Ishikawa (cell line): ENCODE data around the gene SPATA9.

Source experiments
- CEBPB ChIP-seq: IDR thresholded peaks from 2 replicates; pipeline ENCODE4 v1.6.1; 2012
- CREB1 ChIP-seq: IDR thresholded peaks from 2 replicates; pipeline ENCODE4 v1.6.1; 2012; ENCODE audit warnings: low read depth
- EGR1 ChIP-seq: IDR thresholded peaks from 2 replicates; pipeline ENCODE4 v1.6.1; 2012
- EP300 ChIP-seq: IDR thresholded peaks from 2 replicates; pipeline ENCODE4 v1.6.1; 2012; ENCODE audit warnings: borderline replicate concordance
- FOXM1 ChIP-seq: IDR thresholded peaks from 2 replicates; pipeline ENCODE4 v1.6.1; 2012; ENCODE audit warnings: low read depth, borderline replicate concordance
- NFIC ChIP-seq: IDR thresholded peaks from 2 replicates; pipeline ENCODE4 v1.6.1; 2012
- RAD21 ChIP-seq: IDR thresholded peaks from 2 replicates; pipeline ENCODE4 v1.6.1; 2012; ENCODE audit warnings: low read depth
- REST ChIP-seq: IDR thresholded peaks from 2 replicates; pipeline ENCODE4 v1.6.1; 2012; ENCODE audit warnings: low read depth, mild to moderate bottlenecking
- TAF1 ChIP-seq: IDR thresholded peaks from 2 replicates; pipeline ENCODE4 v1.6.1; 2012; ENCODE audit warnings: low read depth, mild to moderate bottlenecking
- TCF12 ChIP-seq: IDR thresholded peaks from 2 replicates; pipeline ENCODE4 v1.6.1; 2012; ENCODE audit warnings: low read depth
- TEAD4 ChIP-seq: IDR thresholded peaks from 2 replicates; pipeline ENCODE4 v1.6.1; 2012
- USF1 ChIP-seq: IDR thresholded peaks from 2 replicates; pipeline ENCODE4 v1.6.1; 2012
- YY1 ChIP-seq: IDR thresholded peaks from 2 replicates; pipeline ENCODE4 v1.6.1; 2012; ENCODE audit warnings: low read depth
- ZBTB7A ChIP-seq: IDR thresholded peaks from 2 replicates; pipeline ENCODE4 v1.6.1; 2012; ENCODE audit warnings: low read depth
- TF ChIP-seq, protein P1 (sequence below): IDR thresholded peaks from 2 replicates; pipeline ENCODE4 v1.6.1; 2012

Gene SPATA9

GRCh38 chr5:95721582-95722295 is 38.9 kb upstream of the SPATA9 start:
- TF ChIP-seq ZBTB7A (no peak), TAF1 (no peak), USF1 (no peak), CEBPB (no peak), EGR1 (no peak), TEAD4 (no peak), TCF12 (no peak), RAD21 (no peak), CREB1 (no peak), FOXM1 (no peak), NFIC (no peak), REST (no peak), EP300 (no peak), YY1 (no peak)
- TF ChIP-seq, protein P1, sequence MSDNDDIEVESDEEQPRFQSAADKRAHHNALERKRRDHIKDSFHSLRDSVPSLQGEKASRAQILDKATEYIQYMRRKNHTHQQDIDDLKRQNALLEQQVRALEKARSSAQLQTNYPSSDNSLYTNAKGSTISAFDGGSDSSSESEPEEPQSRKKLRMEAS = no peak

DNA sequence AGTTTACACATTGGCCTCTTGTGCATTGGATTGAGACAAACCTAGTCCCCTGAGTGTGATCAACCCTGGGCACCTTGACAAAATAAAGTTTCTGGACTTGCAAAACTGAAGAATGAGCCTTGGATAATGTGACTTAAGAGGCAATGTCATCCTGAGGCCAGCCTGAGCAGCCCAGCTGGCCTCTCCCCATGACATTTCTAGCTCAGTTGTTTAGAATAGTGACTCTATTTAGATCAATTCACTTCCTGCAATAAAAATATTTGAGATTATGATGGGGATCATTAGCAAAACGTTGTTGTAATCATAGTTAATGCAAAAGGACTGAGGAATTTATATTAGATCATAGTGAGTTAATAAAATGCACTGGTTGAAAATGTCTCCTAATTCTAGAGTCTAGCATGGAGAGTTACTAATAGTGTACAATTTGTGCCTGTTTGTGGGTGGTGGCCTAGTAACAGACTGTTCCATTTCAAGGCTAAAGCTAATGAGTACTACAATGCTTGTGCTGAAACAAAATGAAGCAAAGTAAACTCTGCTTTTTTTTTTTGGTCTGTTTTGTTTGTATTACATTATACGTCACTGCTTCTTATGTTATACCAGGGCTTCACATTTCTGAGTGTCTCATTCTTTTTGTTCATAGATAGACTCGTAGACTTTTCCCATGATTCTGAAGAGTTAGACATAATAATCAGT is 37.4 kb upstream of the SPATA9 start:
- TF ChIP-seq EP300 = no peak
- no peak for TF ChIP-seq EGR1
- no peak for TF ChIP-seq FOXM1
- TF ChIP-seq TCF12 = no peak
- TF ChIP-seq CREB1 = no peak
- no peak for TF ChIP-seq CEBPB
- no peak for TF ChIP-seq RAD21
- TF ChIP-seq NFIC = no peak
- TF ChIP-seq, protein P1 = no peak
- no peak for TF ChIP-seq YY1
- TF ChIP-seq ZBTB7A = no peak
- no peak for TF ChIP-seq USF1
- TF ChIP-seq REST = no peak
- no peak for TF ChIP-seq TEAD4
- TF ChIP-seq TAF1 = no peak

DNA sequence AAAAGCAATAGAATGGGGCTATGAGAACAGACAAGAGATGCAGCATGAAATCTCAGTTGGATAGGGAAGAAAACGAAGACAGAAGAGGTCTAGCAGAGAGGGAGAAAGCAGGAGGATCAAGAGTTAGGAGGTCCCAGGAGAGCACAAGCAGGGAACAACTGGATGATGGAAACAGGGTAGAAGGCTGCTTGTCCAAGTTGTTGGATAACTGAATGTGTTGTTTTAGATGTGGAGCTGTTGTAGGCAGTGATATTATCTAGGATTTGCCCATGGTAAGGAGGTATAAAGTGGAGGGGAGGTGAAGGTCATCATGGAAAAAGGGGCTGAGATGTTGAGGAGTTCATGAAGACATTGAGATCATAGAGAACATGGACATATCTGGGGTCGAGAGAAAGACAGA is 35.9 kb upstream of the SPATA9 start:
- no peak for TF ChIP-seq TEAD4
- no peak for TF ChIP-seq YY1
- TF ChIP-seq TCF12 = no peak
- TF ChIP-seq ZBTB7A = no peak
- TF ChIP-seq REST = no peak
- TF ChIP-seq NFIC = no peak
- TF ChIP-seq, protein P1 = no peak
- TF ChIP-seq EP300 = no peak

GRCh38 chr5:95718203-95718602 is 35.4 kb upstream of the SPATA9 start:
- TF ChIP-seq CEBPB (no peak), YY1 (no peak), USF1 (no peak), CREB1 (no peak), TAF1 (no peak), NFIC (no peak)
